H9 (cell line): ENCODE results near the gene SNX7. TPM values are rescaled to one million over a fixed set of nuclear protein-coding genes. Genes with fewer than 3 reads are reported as not detected.

Experiments
- DNase-seq: peaks from one replicate; pipeline ENCODE4 v3.0.0-alpha.2; 2017
- H2AFZ ChIP-seq: one replicate; pipeline ENCODE4 v1.6.1; 2013; ENCODE audit warnings: mild to moderate bottlenecking, low read length, control low read depth, moderate library complexity
- H2AK5ac ChIP-seq: 2 replicates; pipeline ENCODE4 v1.6.1; 2013; ENCODE audit warnings: low read length, control low read depth, mixed read lengths; ENCODE audit not compliant: insufficient read length
- H2BK120ac ChIP-seq: one replicate; pipeline ENCODE4 v1.6.1; 2013; ENCODE audit warnings: low read depth, mild to moderate bottlenecking, low read length, control low read depth, inconsistent platforms; ENCODE audit not compliant: poor library complexity, severe bottlenecking
- H2BK12ac ChIP-seq: 2 replicates; pipeline ENCODE4 v1.6.1; 2013; ENCODE audit warnings: low read length, control low read depth, mixed read lengths, low read depth; ENCODE audit not compliant: insufficient read length
- H2BK15ac ChIP-seq: 2 replicates; pipeline ENCODE4 v1.6.1; 2013; ENCODE audit warnings: low read depth, low read length, control low read depth
- H2BK20ac ChIP-seq: one replicate; pipeline ENCODE4 v1.6.1; 2013; ENCODE audit warnings: low read depth, mild to moderate bottlenecking, low read length, control low read depth, inconsistent platforms; ENCODE audit not compliant: poor library complexity, severe bottlenecking
- H2BK5ac ChIP-seq: 2 replicates; pipeline ENCODE4 v1.6.1; 2013; ENCODE audit warnings: low read length, control low read depth, mixed read lengths; ENCODE audit not compliant: insufficient read length
- H3K14ac ChIP-seq: 2 replicates; pipeline ENCODE4 v1.6.1; 2013; ENCODE audit warnings: low read length, control low read depth; ENCODE audit not compliant: insufficient read depth
- H3K18ac ChIP-seq: 2 replicates; pipeline ENCODE4 v1.6.1; 2013; ENCODE audit warnings: low read depth, mild to moderate bottlenecking, mixed read lengths, low read length, control low read depth; ENCODE audit not compliant: insufficient read length
- H3K23ac ChIP-seq: 2 replicates; pipeline ENCODE4 v1.6.1; 2013; ENCODE audit warnings: low read length, control low read depth, mixed read lengths, low read depth; ENCODE audit not compliant: insufficient read length
- H3K23me2 ChIP-seq: 2 replicates; pipeline ENCODE4 v1.6.1; 2013; ENCODE audit warnings: low read depth, mild to moderate bottlenecking, mixed read lengths, low read length, control low read depth; ENCODE audit not compliant: insufficient read length, poor library complexity, severe bottlenecking
- H3K27ac ChIP-seq: 2 replicates; pipeline ENCODE4 v1.5.1; 2013; ENCODE audit warnings: low read length, control low read depth, mixed read lengths, low read depth; ENCODE audit not compliant: insufficient read length
- H3K27me3 ChIP-seq: 2 replicates; pipeline ENCODE4 v1.6.1; 2013; ENCODE audit warnings: low read length, control low read depth, inconsistent platforms; ENCODE audit not compliant: insufficient read depth
- H3K4ac ChIP-seq: 2 replicates; pipeline ENCODE4 v1.6.1; 2013; ENCODE audit warnings: low read depth, mild to moderate bottlenecking, control low read depth, inconsistent platforms, low read length, moderate library complexity
- H3K4me1 ChIP-seq: 2 replicates; pipeline ENCODE4 v1.6.1; 2013; ENCODE audit warnings: low read length, control low read depth, inconsistent platforms; ENCODE audit not compliant: insufficient read depth
- H3K4me2 ChIP-seq: 2 replicates; pipeline ENCODE4 v1.6.1; 2013; ENCODE audit warnings: low read length, control low read depth, mixed read lengths; ENCODE audit not compliant: insufficient read length, insufficient read depth
- H3K56ac ChIP-seq: 2 replicates; pipeline ENCODE4 v1.6.1; 2013; ENCODE audit warnings: low read depth, mild to moderate bottlenecking, mixed read lengths, low read length, control low read depth; ENCODE audit not compliant: insufficient read length
- H3K79me1 ChIP-seq: 2 replicates; pipeline ENCODE4 v1.6.1; 2013; ENCODE audit warnings: low read depth, mild to moderate bottlenecking, moderate library complexity, low read length, control low read depth, inconsistent platforms; ENCODE audit not compliant: insufficient read depth, poor library complexity, severe bottlenecking
- H3K79me2 ChIP-seq: 2 replicates; pipeline ENCODE4 v1.6.1; 2013; ENCODE audit warnings: low read length, control low read depth, inconsistent platforms; ENCODE audit not compliant: insufficient read depth
- H3K9ac ChIP-seq: 2 replicates; pipeline ENCODE4 v1.6.1; 2013; ENCODE audit warnings: low read length, control low read depth, mixed read lengths; ENCODE audit not compliant: insufficient read length; ENCODE audit errors: extremely low read depth
- H3K9me3 ChIP-seq: one replicate; pipeline ENCODE4 v1.6.1; 2013; ENCODE audit warnings: low read depth, low read length, inconsistent platforms; ENCODE audit not compliant: control insufficient read depth
- H3T11ph ChIP-seq: one replicate; pipeline ENCODE4 v1.6.1; 2013; ENCODE audit warnings: mild to moderate bottlenecking, low read length, control low read depth, inconsistent platforms
- H4K20me1 ChIP-seq: one replicate; pipeline ENCODE4 v1.6.1; 2013; ENCODE audit not compliant: control insufficient read depth, insufficient read length, insufficient read depth
- H4K5ac ChIP-seq: 2 replicates; pipeline ENCODE4 v1.6.1; 2013; ENCODE audit warnings: low read depth, mild to moderate bottlenecking, mixed read lengths, low read length, control low read depth; ENCODE audit not compliant: insufficient read length
- H4K8ac ChIP-seq: replicated peaks from 2 replicates; pipeline ENCODE4 v1.6.1; 2013; ENCODE audit warnings: low read length, control low read depth, mixed read lengths, low read depth; ENCODE audit not compliant: insufficient read length
- H4K91ac ChIP-seq: 2 replicates; pipeline ENCODE4 v1.6.1; 2013; ENCODE audit warnings: low read depth, mild to moderate bottlenecking, moderate library complexity, mixed read lengths, low read length, control low read depth; ENCODE audit not compliant: insufficient read length
- H3K27ac Mint-ChIP-seq, 3 experiments: 2 replicates in 2 of 3; 3 replicates in 1 of 3; pipeline ENCODE4 v1.8.0; 2020 to 2021; ENCODE audit warnings: mixed read lengths in 3 of 3, mild to moderate bottlenecking in 1 of 3, moderate library complexity in 1 of 3
- H3K27me3 Mint-ChIP-seq: 2 replicates; pipeline ENCODE4 v1.8.0; 2021; ENCODE audit warnings: low read depth, mild to moderate bottlenecking, moderate library complexity, mixed read lengths
- H3K36me3 Mint-ChIP-seq, 3 experiments: 2 replicates in 2 of 3; 3 replicates in 1 of 3; pipeline ENCODE4 v1.8.0; 2020 to 2021; ENCODE audit warnings: low read depth in 3 of 3, mixed read lengths in 3 of 3; ENCODE audit not compliant: insufficient read depth in 1 of 3
- H3K4me1 Mint-ChIP-seq, 2 experiments: 2 replicates each; pipeline ENCODE4 v1.8.0; 2020; ENCODE audit warnings: mixed read lengths in 2 of 2
- H3K4me3 Mint-ChIP-seq, 2 experiments: 2 replicates in 1 of 2; 3 replicates in 1 of 2; pipeline ENCODE4 v1.8.0; 2020 to 2021; ENCODE audit warnings: mild to moderate bottlenecking in 2 of 2, mixed read lengths in 2 of 2, moderate library complexity in 1 of 2
- H3K9me3 Mint-ChIP-seq, 2 experiments: 2 replicates in 1 of 2; 3 replicates in 1 of 2; pipeline ENCODE4 v1.8.0; 2020; ENCODE audit warnings: mild to moderate bottlenecking in 2 of 2, mixed read lengths in 2 of 2, moderate library complexity in 1 of 2
- CTCF ChIP-seq: fragments of 200-600 bp; sonication (generic); conservative IDR thresholded peaks from 3 replicates; pipeline ENCODE4 v1.8.0; 2021; ENCODE audit warnings: antibody characterized with exemption, mild to moderate bottlenecking
- WGBS: extraction: QIAGEN DNeasy Blood & Tissue Kit; methylation state at CpG from one replicate; pipeline ENCODE4 v1.1.7; 2013; ENCODE audit warnings: missing lambda C conversion rate, low lambda C conversion rate, mixed read lengths; ENCODE audit not compliant: insufficient read length; ENCODE audit errors: extremely low coverage; 5-methylcytosine and 5-hydroxymethylcytosine counted together
- total RNA-seq: library from RNA; stranded (reverse); gene quantifications from 2 replicates; pipeline ENCODE4 v1.2.1, GENCODE V29; 2021

SNX7 gene
- total RNA-seq, 1 experiment from 2014 or later, result 24.7 TPM

- no peaks in the 10 kb centered on the region for H3K36me3 Mint-ChIP-seq
- Histone ChIP-seq H2AFZ (no peak overlapping the region), H3K9ac (no peak overlapping the region), H2BK12ac (no peak overlapping the region), H2BK15ac (no peak overlapping the region), H2BK120ac (no peak overlapping the region), H4K8ac (no peak overlapping the region), H2BK5ac (no peak overlapping the region), H3K56ac (no peak overlapping the region), H3K23ac (no peak overlapping the region), H4K20me1 (no peaks in the 10 kb centered on the region), H3K4ac (no peak overlapping the region), H3K4me2 (no peak overlapping the region), H3K79me2 (no peaks in the 10 kb centered on the region), H2BK20ac (no peak overlapping the region), H3K27ac (no peak overlapping the region), H3K79me1 (no peaks in the 10 kb centered on the region), H3K23me2 (no peaks in the 10 kb centered on the region), H4K5ac (no peak overlapping the region), H3K9me3 (no peaks in the 10 kb centered on the region), H3K18ac (no peak overlapping the region), H4K91ac (no peak overlapping the region), H3T11ph (no peak overlapping the region), H2AK5ac (no peak overlapping the region), H3K4me1 (no peaks in the 10 kb centered on the region), H3K14ac (no peak overlapping the region), H3K27me3 (no peaks in the 10 kb centered on the region)
- no peak for DNase-seq
- H3K27me3 Mint-ChIP-seq, result no peaks in the 10 kb centered on the region
- no peaks in the 10 kb centered on the region for H3K9me3 Mint-ChIP-seq
- peak; percentile 56 for TF ChIP-seq CTCF
- no CpG with 5 or more reads among the region's 2 CpGs for WGBS
- H3K27ac Mint-ChIP-seq, result no peak overlapping the region
- H3K4me1 Mint-ChIP-seq, result no peaks in the 10 kb centered on the region
- H3K4me3 Mint-ChIP-seq, result no peak overlapping the region
Measured at GRCh38 chr1:98749152-98749756, 87.7 kb downstream of the SNX7 start.
